Measurements from ENCODE around the gene CDR2L. TPM values are rescaled to one million over a fixed set of nuclear protein-coding genes. Genes with fewer than 3 reads are reported as not detected.
"Not testable (repeated sequence)": the region's sequence is repeated elsewhere in the genome, so short reads cannot be mapped to it uniquely, and the experiment has no call there.

Gene CDR2L
- total RNA-seq, 2 donors from 2014 or later: 0.56 to 1.2 TPM

DNA sequence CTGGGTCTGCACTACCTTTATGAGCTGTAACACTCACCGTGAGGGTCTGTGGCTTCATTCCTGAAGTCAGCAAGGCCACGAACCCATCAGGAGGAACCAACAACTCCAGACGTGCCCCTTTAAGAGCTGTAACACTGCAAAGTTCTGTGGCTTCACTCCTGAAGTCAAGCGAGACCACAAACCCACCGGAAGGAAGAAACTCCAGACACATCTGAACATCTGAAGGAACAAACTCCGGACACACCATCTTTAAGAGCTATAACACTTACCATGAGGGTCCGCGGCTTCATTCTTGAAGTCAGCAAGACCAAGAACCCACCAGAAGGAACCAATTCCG lies 37.9 kb downstream of the CDR2L start:
- peaks cover 31% of the 10 kb centered on the region for H3K36me3 Mint-ChIP-seq (ENCODE audit: low read depth)
- peak overlapping the region; percentile 61 for H3K4me3 Mint-ChIP-seq
- not testable (repeated sequence) for H3K9me3 Mint-ChIP-seq; H3K4me1 Mint-ChIP-seq; ATAC-seq (replicated peaks); H3K27me3 Mint-ChIP-seq
- H3K27ac Mint-ChIP-seq: peak overlapping the region; percentile 15

DNA sequence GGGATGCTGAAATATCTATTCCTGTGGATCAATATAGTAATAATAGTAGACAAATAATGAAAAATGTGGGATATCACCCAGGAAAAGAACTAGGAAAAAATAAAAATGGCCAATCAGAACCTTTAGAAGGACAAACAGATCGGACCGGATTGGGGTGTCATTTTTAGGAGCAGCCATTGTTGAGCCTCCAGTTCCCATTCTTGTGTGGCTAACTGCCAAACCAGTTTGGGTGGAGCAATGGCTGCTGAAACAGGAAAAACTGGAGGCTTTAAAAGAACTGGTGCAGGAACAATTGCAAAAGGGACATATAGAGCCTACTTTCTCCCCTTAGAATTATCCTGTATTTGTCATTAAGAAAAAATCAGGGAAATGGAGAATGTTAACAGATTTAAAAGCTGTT lies 39.2 kb downstream of the CDR2L start:
- ATAC-seq (replicated peaks); H3K27ac Mint-ChIP-seq; H3K4me3 Mint-ChIP-seq; H3K27me3 Mint-ChIP-seq; H3K4me1 Mint-ChIP-seq; H3K9me3 Mint-ChIP-seq: not testable (repeated sequence)
- peaks cover 18% of the 10 kb centered on the region for H3K36me3 Mint-ChIP-seq (ENCODE audit: low read depth)

DNA sequence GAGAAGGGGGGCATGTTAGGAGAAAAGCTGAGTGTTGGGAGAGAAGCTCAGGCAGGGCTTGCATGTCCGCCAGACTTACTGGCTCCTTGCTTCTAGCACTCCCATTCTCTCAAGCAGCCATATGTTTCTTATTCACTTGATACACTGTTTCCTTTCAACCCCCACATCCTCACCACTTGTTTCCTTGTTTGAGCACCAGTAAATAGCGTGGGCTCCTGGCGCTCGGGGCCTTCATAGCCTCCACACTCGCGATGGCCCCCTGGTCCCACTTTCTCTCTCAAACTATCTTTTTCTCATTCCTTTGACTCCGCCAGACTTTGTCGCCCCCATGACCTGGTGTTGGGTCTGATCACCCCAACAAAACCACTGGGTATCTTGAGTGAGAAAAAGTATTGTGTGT lies 42.7 kb downstream of the CDR2L start:
- no peak for ATAC-seq (replicated peaks)
- no peaks in the 10 kb centered on the region for H3K27me3 Mint-ChIP-seq
- no peaks in the 10 kb centered on the region for H3K9me3 Mint-ChIP-seq
- no peak overlapping the region for H3K4me3 Mint-ChIP-seq
- no peak overlapping the region for H3K27ac Mint-ChIP-seq
- H3K4me1 Mint-ChIP-seq: peaks cover 32% of the 10 kb centered on the region
- peaks cover 19% of the 10 kb centered on the region for H3K36me3 Mint-ChIP-seq (ENCODE audit: low read depth)

- H3K27ac Mint-ChIP-seq: peak overlapping the region; percentile 42
- ATAC-seq (replicated peaks): peak; percentile 62
- H3K9me3 Mint-ChIP-seq: no peaks in the 10 kb centered on the region
- peak overlapping the region; percentile 71 for H3K4me3 Mint-ChIP-seq
- H3K36me3 Mint-ChIP-seq (ENCODE audit: low read depth): peaks cover 30% of the 10 kb centered on the region
- peaks cover 35% of the 10 kb centered on the region for H3K4me1 Mint-ChIP-seq
- no peaks in the 10 kb centered on the region for H3K27me3 Mint-ChIP-seq
Measured at GRCh38 chr17:75031972-75032719, 44.7 kb downstream of the CDR2L start.

GRCh38 chr17:75032720-75033280 lies 45.4 kb downstream of the CDR2L start:
- Mint-ChIP-seq H3K4me1 (peaks cover 35% of the 10 kb centered on the region), H3K36me3 (ENCODE audit: low read depth) (peaks cover 30% of the 10 kb centered on the region), H3K4me3 (peak overlapping the region; percentile 71), H3K9me3 (no peaks in the 10 kb centered on the region), H3K27me3 (no peaks in the 10 kb centered on the region), H3K27ac (peak overlapping the region; percentile 42)
- peak; percentile 8 for ATAC-seq (replicated peaks)

DNA sequence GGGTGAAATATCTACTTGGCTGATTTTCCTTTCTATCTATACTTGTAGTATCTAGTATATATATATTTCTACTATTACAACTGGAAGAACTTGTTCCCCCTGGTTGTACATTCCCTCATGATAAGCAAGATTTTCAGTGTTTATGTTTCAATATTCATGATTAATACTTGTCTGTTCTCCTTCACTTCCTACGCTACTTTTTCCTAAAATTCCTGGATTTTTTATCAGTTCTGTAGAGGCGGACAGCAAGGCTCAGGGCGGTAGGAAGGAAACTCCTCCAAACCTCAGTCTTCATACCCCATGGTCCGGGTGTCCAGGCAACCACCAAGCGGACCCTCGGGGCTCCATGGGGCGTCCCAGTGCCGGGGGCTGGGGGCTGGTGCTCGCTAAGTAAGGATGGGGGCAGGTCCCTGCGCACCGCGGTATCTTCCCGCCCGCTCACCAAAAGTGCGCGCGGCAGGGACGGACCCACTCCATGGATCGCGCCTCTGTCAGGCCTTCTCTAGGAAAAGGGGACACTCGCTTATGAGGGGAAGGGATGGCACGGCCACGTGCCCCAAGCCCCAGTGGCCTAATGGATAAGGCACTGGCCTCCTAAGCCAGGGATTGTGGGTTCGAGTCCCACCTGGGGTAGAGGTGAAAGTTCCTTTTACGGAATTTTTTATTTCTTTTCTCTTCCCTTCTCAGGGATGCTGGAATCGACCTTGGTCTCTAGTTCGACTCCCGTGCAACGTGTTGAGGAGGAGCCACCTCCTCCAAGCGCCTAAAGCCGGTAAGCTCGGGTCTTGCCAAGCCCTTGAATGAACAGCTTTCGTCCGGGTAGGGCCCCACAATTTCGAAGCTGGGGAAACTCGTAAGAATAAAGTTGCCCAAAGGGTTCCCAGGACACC lies 46.2 kb downstream of the CDR2L start:
- peak overlapping the region; percentile 71 for H3K4me3 Mint-ChIP-seq
- peak; percentile 50 for ATAC-seq (replicated peaks)
- no peaks in the 10 kb centered on the region for H3K27me3 Mint-ChIP-seq
- peaks cover 34% of the 10 kb centered on the region for H3K36me3 Mint-ChIP-seq (ENCODE audit: low read depth)
- H3K9me3 Mint-ChIP-seq: no peaks in the 10 kb centered on the region
- H3K27ac Mint-ChIP-seq: peak overlapping the region; percentile 99
- peaks cover 35% of the 10 kb centered on the region for H3K4me1 Mint-ChIP-seq

DNA sequence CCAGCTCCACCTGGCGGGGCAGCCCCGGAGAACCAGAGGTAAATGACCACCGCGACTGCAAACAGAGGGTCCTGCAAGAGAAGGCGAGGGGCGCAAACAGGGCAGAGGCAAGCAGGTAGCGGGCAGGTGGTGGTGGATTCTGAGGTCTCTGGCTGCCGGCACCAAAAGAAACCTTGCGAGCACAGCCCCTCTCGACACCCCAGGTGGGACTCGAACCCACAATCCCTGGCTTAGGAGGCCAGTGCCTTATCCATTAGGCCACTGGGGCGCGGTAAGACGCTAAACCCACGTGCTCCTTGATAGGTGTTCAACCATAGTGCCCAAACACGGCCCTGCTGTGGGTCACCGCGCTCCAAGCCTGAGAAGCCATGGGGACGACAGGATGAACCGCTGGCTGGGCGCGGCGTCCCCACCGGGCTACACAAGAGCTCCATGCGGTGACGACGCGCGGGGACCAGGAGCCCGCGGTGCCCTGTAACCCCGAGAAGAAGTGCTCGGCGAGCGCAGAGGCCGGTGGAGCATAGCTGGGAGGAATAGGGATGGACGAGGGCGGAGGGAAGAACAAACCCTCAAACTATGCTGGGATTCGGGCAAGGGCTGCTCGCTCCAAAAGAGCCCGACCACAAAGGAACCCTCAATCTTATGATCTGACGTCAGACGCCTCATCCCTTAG lies 46.9 kb downstream of the CDR2L start:
- Mint-ChIP-seq H3K4me3 (peak overlapping the region; percentile 71), H3K27ac (peak overlapping the region; percentile 99), H3K27me3 (no peaks in the 10 kb centered on the region), H3K4me1 (peaks cover 35% of the 10 kb centered on the region), H3K36me3 (ENCODE audit: low read depth) (peaks cover 42% of the 10 kb centered on the region), H3K9me3 (no peaks in the 10 kb centered on the region)
- peak; percentile 65 for ATAC-seq (replicated peaks)

DNA sequence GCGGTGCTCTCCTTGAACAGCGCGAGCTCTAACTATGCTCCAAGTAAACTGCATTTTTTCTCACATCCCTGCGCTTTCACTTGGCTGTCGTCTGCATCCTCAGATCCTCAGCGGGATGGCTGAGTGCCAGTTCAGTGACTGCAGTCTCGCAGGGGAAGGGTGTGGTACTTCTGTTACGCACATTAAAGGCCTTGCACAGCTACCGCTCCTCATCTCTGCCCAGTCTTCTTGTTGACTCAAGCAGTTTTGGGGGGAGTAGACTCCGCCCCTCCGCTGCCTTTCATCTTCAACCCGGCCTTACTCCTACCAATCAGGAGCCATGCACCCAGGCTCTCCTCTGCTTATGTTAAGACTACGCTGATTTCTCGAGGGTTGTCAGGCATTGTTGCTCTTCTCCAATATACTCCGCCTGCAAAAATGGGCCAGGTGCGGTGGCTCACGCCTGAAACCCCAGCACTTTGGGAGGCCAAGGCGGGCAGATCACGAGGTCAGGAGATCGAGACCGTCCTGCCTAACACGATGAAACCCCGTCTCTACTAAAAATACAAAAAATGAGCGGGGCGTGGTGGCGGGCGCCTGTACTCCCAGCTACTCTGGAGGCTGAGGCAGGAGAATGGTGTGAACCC lies 49.3 kb downstream of the CDR2L start:
- Mint-ChIP-seq H3K36me3 (ENCODE audit: low read depth) (peaks cover 66% of the 10 kb centered on the region), H3K4me3 (peak overlapping the region; percentile 71), H3K4me1 (peaks cover 42% of the 10 kb centered on the region), H3K27me3 (no peaks in the 10 kb centered on the region), H3K27ac (peak overlapping the region; percentile 79), H3K9me3 (no peaks in the 10 kb centered on the region)
- ATAC-seq (replicated peaks): peak; percentile 68

DNA sequence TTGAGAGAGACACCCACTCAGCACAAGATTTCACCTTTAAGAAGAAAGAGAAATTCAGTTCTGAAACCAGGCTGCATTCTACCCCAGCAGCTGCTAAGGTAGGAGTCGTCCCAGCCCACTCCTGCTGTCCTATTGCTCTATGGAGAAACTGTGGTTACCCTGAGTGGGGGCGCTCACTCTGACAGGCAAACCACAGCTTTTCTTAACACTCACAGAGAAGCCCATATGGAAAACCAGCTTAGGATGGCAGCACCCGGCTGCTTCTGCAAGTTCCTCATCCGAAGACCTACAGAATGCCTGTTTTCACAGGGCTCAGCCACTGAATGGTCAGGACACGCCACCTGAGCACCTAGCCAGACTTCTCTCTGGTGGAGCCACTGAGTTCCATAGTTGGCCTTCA lies 51.8 kb downstream of the CDR2L start:
- H3K27me3 Mint-ChIP-seq: no peaks in the 10 kb centered on the region
- H3K9me3 Mint-ChIP-seq: no peaks in the 10 kb centered on the region
- H3K4me1 Mint-ChIP-seq: peaks cover 24% of the 10 kb centered on the region
- peak overlapping the region; percentile 7 for H3K27ac Mint-ChIP-seq
- no peak for ATAC-seq (replicated peaks)
- peaks cover 66% of the 10 kb centered on the region for H3K36me3 Mint-ChIP-seq (ENCODE audit: low read depth)
- no peak overlapping the region for H3K4me3 Mint-ChIP-seq

DNA sequence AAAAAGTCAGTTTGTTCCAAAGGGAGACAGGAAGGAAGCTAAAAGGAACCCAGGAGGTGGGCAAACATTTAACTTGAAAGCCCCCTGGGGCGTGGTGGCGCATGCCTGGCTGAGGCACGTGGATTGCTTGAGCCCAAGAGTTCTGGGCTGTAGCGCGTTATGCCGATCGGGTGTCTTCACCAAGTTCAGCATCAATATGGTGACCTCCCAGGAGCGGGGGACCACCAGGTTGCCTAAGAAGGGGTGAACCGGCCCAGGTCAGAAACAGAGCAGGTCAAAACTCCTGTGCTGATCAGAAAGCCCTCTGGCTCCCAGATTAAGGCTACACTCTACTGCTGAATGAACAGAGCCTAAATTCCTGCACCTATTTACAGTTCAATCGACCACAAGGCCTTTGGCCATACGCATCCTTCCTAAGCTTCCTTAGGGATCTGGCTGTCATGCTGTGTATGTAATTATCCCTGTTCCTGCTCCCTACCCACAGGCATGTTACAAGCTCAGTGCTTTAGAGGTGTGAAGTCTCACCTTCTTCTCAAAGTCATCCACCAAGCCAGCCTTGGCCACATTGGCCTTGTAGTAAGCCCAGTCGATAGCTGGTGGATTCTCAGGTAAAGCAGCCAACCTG lies 54.3 kb downstream of the CDR2L start:
- no peaks in the 10 kb centered on the region for H3K9me3 Mint-ChIP-seq
- no peak overlapping the region for H3K4me3 Mint-ChIP-seq
- H3K27me3 Mint-ChIP-seq: no peaks in the 10 kb centered on the region
- peaks cover 13% of the 10 kb centered on the region for H3K4me1 Mint-ChIP-seq
- no peak overlapping the region for H3K27ac Mint-ChIP-seq
- H3K36me3 Mint-ChIP-seq (ENCODE audit: low read depth): peaks cover 59% of the 10 kb centered on the region
- ATAC-seq (replicated peaks): no peak

GRCh38 chr17:75043789-75044188 lies 56.4 kb downstream of the CDR2L start:
- not testable (repeated sequence) for H3K27ac Mint-ChIP-seq; ATAC-seq (replicated peaks); H3K9me3 Mint-ChIP-seq; H3K4me3 Mint-ChIP-seq; H3K27me3 Mint-ChIP-seq
- H3K4me1 Mint-ChIP-seq: peaks cover 17% of the 10 kb centered on the region
- peaks cover 54% of the 10 kb centered on the region for H3K36me3 Mint-ChIP-seq (ENCODE audit: low read depth)

DNA sequence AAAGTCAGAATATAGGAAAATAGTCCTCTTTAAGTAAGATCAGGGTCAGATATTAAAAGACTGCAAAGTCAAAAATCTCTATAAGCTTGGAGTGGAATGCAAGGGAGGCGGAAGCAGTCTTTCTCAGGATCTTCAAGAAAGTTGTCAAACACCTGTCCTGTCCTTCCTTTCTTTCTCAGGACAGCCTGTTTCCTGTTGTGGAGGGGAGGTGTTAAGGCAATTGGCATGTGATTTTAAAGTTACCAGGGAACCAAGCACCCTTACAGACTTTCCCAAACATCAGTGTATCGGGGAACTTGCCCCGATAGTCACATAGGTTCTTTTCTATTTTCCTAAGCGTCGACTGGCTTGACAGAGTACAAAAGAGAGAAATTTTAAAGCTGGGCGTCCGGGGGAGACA lies 57.3 kb downstream of the CDR2L start:
- Mint-ChIP-seq H3K4me1 (peaks cover 20% of the 10 kb centered on the region), H3K27ac (peak overlapping the region; percentile 52), H3K36me3 (ENCODE audit: low read depth) (peaks cover 48% of the 10 kb centered on the region), H3K9me3 (no peaks in the 10 kb centered on the region), H3K4me3 (peak overlapping the region; percentile 92), H3K27me3 (no peaks in the 10 kb centered on the region)
- no peak for ATAC-seq (replicated peaks)

DNA sequence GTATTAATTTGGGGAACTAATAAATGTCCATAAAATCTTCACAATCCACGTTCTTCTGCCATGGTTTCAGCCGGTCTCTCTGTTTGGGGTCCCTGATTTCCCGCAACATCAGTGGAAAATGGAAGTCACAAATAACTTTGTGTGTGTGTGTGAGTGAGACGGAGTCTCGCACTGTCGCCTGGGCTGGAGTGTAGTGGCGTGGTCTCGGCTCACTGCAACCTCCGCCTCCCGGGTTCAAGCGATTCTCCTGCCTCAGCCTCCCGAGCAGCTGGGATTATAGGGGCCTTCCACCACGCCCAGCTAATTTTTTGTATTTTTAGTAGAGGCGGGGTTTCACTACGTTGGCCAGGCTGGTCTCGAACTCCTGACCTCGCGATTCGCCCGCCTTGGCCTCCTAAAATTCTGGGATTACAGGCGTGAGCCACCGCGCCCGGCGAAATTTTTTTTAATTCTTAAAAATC lies 58.5 kb downstream of the CDR2L start:
- Mint-ChIP-seq H3K4me3 (peak overlapping the region; percentile 92), H3K27ac (peak overlapping the region; percentile 96), H3K36me3 (ENCODE audit: low read depth) (peaks cover 48% of the 10 kb centered on the region), H3K4me1 (peaks cover 16% of the 10 kb centered on the region)
- not testable (repeated sequence) for H3K27me3 Mint-ChIP-seq; H3K9me3 Mint-ChIP-seq; ATAC-seq (replicated peaks)
